Measurements from ENCODE around the gene ABHD15.

GRCh38 chr17:29569245-29569950 lies 2.6 kb upstream of the ABHD15 start:
- no peak for TF ChIP-seq EZH2 (IDR thresholded peaks at IDR 0.05; ENCODE audit: borderline replicate concordance, insufficient read depth, low read depth, low read length, poor library complexity, severe bottlenecking)
- no peak for TF ChIP-seq CTCF (IDR thresholded peaks at IDR 0.05)

Measured in B cell (primary cell).